Activated T-cell treated with anti-CD3 and anti-CD28 coated beads, Interleukin-2, amount 50 U/mL, for 4 hours (primary cell): Measurements from ENCODE around the gene FABP7. TPM values are rescaled to one million over a fixed set of nuclear protein-coding genes. Genes with fewer than 3 reads are reported as not detected.

Experiments
- ATAC-seq, 2 donors: fragments of 200-7000 bp; cut with Tn5 transposase; one replicate each; pipeline ENCODE4 v1.10.0; 2021
- DNase-seq: peaks from one replicate; pipeline ENCODE4 v3.0.0-alpha.2; 2020
- H3K27me3 Mint-ChIP-seq: one replicate; pipeline ENCODE4 v1.8.0; 2021; ENCODE audit warnings: low read depth, mixed read lengths
- H3K36me3 Mint-ChIP-seq: one replicate; pipeline ENCODE4 v1.8.0; 2022; ENCODE audit warnings: mixed read lengths; ENCODE audit not compliant: insufficient read depth
- H3K4me1 Mint-ChIP-seq: one replicate; pipeline ENCODE4 v1.8.0; 2021; ENCODE audit warnings: low read depth, mixed read lengths
- H3K4me3 Mint-ChIP-seq: one replicate; pipeline ENCODE4 v1.8.0; 2021; ENCODE audit warnings: mild to moderate bottlenecking, moderate library complexity, mixed read lengths
- H3K9me3 Mint-ChIP-seq: one replicate; pipeline ENCODE4 v1.8.0; 2021; ENCODE audit warnings: mixed read lengths
- total RNA-seq, 3 donors: library from RNA; stranded (reverse); gene quantifications; one replicate each; pipeline ENCODE4 v1.2.1, GENCODE V29; 2021

Gene FABP7
- total RNA-seq, 3 donors from 2014 or later = not detected

DNA sequence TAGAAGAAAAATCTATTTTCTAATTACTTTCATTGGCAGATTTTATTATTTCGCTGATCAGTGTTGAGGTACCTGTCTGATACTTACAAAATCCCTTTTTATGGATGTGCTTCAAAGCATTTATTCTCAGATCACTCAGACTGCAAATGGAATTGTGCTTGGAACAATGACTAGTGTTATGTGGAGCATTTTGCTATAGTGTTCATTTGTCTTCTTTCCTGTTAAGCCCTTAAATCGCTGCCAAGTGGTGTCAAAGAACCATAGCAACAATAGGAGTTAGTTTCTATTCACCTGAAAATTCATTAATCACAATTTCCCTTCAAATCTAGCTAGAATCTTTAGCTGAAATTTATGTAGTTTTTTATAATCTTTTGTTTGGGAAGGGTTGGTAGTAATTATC is 39.4 kb downstream of the FABP7 start:
- Mint-ChIP-seq H3K36me3 (no peaks in the 10 kb centered on the region), H3K4me3 (no peak overlapping the region), H3K9me3 (no peaks in the 10 kb centered on the region), H3K4me1 (no peaks in the 10 kb centered on the region), H3K27me3 (no peaks in the 10 kb centered on the region)
- no peak for ATAC-seq
- DNase-seq = no peak

- no peak for DNase-seq
- no peak for ATAC-seq
- H3K4me3 Mint-ChIP-seq = no peak overlapping the region
- no peaks in the 10 kb centered on the region for H3K27me3 Mint-ChIP-seq
- H3K9me3 Mint-ChIP-seq = no peaks in the 10 kb centered on the region
- no peaks in the 10 kb centered on the region for H3K36me3 Mint-ChIP-seq
- H3K4me1 Mint-ChIP-seq = no peaks in the 10 kb centered on the region
Measured at GRCh38 chr6:122821095-122821494, 41.6 kb downstream of the FABP7 start.

- Mint-ChIP-seq H3K4me3 (no peak overlapping the region), H3K27me3 (no peaks in the 10 kb centered on the region), H3K36me3 (no peaks in the 10 kb centered on the region), H3K9me3 (no peaks in the 10 kb centered on the region), H3K4me1 (no peaks in the 10 kb centered on the region)
- ATAC-seq (no peak), DNase-seq (no peak)
Measured at GRCh38 chr6:122825163-122825562, 45.6 kb downstream of the FABP7 start.

DNA sequence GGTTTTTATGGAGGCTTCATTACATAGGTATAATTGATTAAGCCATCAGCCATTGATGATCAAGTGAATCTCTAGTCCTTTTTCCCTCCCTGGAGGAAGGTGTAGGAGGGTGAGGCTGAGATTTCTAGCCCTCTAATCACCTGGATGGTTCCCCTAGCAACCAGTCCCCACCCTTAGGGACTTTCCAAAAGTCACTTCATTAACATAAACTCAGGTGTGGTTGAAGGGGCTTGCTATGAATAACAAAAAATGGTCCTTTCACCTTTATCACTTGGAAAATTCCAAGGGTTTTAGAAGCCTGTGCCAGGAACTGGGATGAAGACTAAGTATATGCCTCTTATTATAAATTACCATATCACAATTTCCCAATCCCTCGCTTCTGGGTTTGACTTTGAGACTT is 49.9 kb downstream of the FABP7 start:
- no peak for DNase-seq
- ATAC-seq = no peak
- H3K9me3 Mint-ChIP-seq = no peaks in the 10 kb centered on the region
- H3K4me1 Mint-ChIP-seq = no peaks in the 10 kb centered on the region
- no peaks in the 10 kb centered on the region for H3K27me3 Mint-ChIP-seq
- no peak overlapping the region for H3K4me3 Mint-ChIP-seq
- H3K36me3 Mint-ChIP-seq = no peaks in the 10 kb centered on the region

DNA sequence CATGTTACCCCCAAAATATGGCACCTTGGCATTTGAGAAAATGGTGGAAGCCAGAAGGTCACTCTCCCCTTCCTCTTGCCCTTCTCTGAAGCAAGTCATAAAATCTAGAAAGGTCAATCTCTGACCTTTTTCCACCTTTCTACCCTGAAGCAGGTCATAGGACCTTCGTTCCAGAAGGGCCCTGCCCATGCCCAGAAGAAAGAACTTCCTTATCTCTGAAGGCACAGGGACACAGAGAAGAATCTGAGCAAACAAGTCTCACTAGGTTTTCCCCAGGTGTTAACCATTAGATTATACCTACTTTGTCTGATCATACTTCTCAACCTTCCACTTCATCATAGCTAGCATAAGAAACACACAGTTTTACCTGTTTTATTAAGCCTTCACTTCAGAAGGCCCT is 52.0 kb downstream of the FABP7 start:
- no peak for ATAC-seq
- Mint-ChIP-seq H3K36me3 (no peaks in the 10 kb centered on the region), H3K4me1 (no peaks in the 10 kb centered on the region), H3K9me3 (no peaks in the 10 kb centered on the region), H3K27me3 (peaks cover 2% of the 10 kb centered on the region), H3K4me3 (no peak overlapping the region)
- DNase-seq = no peak

DNA sequence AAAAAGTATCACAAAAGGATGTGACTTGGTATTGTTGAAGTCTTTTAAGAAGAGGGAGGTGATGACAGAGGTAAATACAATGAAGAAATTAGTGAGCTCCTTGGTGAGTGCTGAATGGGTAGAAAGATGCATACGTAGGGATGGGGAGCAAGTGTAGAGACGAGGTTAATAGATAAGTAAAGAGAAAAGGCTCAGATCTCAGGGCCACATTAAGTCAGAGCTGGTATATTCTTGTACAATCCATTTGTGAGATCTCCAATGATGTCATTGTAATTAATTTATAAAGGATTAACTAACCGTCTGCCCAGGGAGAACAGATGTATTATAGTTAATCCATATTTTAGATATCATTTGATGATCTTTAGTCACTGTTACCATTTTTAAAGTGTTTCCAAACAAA is 52.9 kb downstream of the FABP7 start:
- no peak for DNase-seq
- H3K36me3 Mint-ChIP-seq = no peaks in the 10 kb centered on the region
- H3K27me3 Mint-ChIP-seq = peaks cover 2% of the 10 kb centered on the region

GRCh38 chr6:122833021-122833491 is 53.5 kb downstream of the FABP7 start:
- Mint-ChIP-seq H3K36me3 (no peaks in the 10 kb centered on the region), H3K27me3 (peaks cover 2% of the 10 kb centered on the region), H3K9me3 (no peaks in the 10 kb centered on the region), H3K4me3 (no peak overlapping the region), H3K4me1 (no peaks in the 10 kb centered on the region)
- ATAC-seq (no peak), DNase-seq (no peak)

More for the DNA sequence above, 52.9 kb downstream of the FABP7 start:
- Mint-ChIP-seq H3K9me3 (no peaks in the 10 kb centered on the region), H3K4me1 (no peaks in the 10 kb centered on the region), H3K4me3 (no peak overlapping the region)
- ATAC-seq = no peak

Other genes starting within 250 kb of the FABP7 start
- gene PKIB, start 169.3 kb upstream of the FABP7 start, total RNA-seq = under 1 TPM in 1 of 3 donors, not detected in 2; 0.56 TPM
- under 1 TPM in 1 of 3 donors, not detected in 2; 0.22 TPM for gene SMPDL3A, start 9.5 kb downstream of the FABP7 start, total RNA-seq
- not detected for gene CLVS2, start 216.5 kb downstream of the FABP7 start, total RNA-seq